Inflammatory macrophage (primary cell): ENCODE results near the gene PPP2R5A.
A peak's percentile ranks its signal among the peaks of the same experiment; 100 is the strongest.
"Not testable (repeated sequence)": the region's sequence is repeated elsewhere in the genome, so short reads cannot be mapped to it uniquely, and the experiment has no call there.

Experiments used
- DNase-seq, 2 donors: peaks; one replicate each; pipeline ENCODE4 v3.0.0-alpha.2; 2020 to 2022

The PPP2R5A gene

DNA sequence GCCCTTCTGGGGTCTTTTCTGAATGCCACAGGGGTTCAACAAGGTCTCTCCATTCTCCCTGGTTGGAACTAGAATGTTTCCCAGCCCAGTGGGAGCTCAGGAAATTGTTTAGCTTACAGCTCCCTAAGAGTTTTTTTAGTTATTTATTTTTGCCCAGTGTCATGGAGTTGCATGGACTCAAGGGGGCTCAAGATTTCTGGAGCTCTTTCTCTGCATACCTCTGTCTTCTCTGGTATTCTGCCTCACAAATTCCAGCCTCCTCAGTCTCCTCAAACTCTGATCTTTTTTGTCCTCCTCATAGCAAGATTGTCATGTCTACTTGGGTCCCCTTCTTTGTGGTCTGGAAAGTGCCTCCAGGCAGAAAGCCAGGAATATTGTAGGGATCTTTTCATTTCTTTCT lies 15.9 kb upstream of the PPP2R5A start:
- no peak for DNase-seq

DNA sequence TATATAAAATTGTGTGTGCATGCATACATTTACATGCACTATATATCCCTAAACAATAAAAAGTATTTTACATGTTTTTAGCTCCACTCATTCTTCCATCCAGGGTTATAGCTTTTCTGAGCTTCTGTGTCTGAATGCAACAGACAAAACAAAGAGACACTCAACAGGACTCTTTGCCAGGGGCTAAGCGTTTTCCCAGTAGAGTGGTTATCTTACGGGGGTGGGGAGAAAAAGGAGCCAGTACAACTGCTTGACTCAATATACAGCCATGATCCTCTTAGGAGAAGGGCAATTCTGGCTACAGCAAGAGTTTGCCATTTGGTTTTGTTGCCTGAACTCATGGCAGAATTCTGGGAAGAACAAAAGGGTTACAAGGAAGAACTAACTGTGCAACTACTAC lies 14.6 kb upstream of the PPP2R5A start:
- DNase-seq, result no peak

DNA sequence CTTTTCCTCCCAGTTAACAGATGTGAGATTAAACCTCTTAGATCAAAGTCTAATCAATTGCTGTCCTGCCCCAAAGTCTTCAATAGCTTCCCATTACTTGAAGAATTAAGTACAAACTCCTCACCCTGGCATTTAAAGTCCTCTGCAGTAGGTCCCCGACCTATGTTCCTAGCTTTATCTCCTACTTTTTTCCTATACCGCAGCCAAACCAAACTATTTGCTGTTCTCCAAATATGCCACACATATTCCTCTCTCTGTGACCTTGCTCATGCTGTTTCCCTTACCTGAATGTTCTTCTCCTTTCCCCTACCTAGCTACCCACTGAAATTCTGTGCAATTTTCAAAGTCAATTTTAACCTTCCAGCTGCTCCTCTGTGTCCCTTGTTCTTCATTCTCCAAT lies 14.0 kb upstream of the PPP2R5A start:
- DNase-seq, result no peak

DNA sequence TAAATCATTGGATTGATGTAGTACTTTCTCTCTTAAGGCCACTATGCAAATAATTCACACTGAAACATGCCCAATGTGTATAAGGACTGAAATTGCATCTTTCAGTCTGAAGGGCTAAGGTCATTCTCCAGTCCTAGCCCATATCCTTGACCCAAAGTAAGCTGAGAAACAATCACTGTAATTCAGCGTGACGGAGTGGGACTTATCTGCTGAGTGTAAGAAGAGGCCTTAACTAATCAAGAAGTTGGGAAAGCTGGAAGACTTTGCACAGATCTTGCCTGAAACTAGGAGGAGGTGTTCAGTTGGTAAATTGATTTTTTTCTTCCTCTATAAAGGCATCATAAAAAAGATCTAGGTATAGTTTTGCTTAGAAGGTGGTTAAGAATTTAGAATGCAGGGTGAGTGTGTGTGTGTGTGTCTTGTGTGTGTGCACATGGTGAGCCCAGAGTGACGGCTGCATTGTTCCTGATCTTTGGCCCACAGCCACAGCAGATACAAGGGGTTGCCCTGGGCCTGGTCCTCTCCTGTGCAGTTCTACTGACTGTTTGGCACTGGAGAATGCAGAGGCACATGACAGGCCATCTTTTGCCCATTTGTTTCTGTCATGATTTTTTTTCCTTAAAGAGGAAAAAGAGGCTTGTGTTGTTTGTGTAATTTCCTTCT lies 13.3 kb upstream of the PPP2R5A start:
- no peak for DNase-seq

DNA sequence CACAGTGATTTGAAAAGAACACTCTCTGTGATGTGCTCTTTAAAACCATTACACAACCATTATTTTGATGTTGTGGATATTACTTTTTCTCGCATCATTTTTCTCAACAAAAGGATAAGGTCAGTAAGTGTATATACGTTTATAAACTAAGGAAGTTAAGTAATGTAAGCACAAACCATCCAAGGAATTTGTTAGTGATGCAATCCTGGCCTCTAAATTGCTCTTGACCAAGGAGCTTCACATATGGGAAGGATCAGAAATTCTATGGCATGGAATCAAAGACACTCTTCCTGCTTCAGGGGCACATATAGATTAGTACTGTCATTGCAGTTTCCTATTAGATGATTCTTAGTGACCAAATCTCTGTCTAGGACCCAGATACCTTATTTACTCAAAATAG lies 3.6 kb upstream of the PPP2R5A start:
- DNase-seq, result no peak

DNA sequence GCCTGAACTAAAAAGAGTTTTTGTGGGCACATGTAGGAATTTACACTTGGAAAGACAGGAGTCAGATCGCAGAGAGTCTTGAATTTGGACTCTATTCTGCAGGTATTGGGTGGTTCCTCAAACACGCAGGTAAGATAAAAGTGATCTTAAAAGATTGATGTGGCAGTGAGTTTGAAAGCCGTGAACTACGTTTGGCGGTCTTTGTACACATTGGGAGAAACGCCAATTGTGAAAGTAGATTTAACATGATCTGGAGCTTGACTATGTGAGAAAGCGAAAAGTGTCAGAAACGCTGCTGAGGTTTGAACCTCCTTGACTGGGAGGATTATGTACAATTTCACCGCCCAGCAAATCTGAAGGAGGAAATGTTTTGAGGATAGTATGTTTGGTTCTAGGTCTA lies 1.5 kb upstream of the PPP2R5A start:
- DNase-seq, result no peak

DNA sequence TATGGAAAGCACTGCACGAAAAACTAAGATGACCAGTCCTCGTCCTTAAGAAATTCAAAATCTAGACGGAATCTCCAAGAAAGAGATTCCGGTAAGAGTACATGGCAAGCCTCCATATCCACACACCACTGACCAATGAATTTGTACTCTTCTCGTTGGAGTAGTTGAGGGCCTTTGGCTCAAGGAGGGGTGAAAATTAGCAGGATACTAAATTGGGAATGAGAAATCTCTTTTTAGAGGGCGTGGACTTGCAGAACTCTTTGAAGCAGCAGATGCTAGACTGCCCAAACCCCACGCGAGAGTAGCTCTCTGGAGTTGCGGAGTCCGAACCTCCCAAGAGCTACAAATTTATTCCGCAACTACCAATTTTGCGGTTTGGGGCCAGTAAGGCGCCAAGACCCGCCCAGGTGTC lies 872 bp upstream of the PPP2R5A start:
- DNase-seq, result peak; percentile 21 to 34

DNA sequence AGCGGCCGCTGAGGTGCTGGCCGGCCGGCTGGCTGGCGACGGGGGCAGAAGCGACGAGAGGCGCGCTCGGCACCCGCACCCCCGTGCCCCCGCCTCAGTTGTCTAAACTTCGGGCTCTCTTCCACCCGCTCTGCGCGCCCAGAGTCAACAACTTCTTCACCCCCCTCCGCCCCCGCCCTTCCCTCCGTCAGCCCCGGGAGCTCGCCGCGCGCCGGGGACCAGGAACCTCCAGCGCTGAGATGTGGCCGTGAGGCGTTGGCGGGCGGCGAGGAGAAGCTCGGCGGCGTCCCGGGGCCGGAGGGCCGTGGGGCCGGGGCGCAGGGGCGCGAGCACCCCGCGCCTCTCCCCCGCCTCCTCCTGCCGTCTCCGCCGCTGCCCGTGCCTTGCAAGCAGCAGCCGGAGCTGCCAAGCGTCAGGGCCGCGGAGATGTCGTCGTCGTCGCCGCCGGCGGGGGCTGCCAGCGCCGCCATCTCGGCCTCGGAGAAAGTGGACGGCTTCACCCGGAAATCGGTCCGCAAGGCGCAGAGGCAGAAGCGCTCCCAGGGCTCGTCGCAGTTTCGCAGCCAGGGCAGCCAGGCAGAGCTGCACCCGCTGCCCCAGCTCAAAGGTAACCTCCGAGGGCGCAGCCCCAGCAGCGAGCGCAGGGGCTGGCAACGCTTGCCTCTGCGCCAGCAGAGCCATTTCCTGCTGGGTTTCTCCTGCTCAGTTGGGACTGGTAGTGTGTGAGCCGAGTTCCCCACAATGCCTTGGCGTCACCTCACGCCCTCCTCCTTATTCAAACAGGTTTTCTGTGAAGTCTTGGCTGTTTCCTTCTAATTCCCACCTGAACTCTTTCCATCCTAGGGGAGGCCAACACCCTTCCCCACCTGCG lies 710 bp downstream of the PPP2R5A start:
- DNase-seq, result peak; percentile 60 to 82

DNA sequence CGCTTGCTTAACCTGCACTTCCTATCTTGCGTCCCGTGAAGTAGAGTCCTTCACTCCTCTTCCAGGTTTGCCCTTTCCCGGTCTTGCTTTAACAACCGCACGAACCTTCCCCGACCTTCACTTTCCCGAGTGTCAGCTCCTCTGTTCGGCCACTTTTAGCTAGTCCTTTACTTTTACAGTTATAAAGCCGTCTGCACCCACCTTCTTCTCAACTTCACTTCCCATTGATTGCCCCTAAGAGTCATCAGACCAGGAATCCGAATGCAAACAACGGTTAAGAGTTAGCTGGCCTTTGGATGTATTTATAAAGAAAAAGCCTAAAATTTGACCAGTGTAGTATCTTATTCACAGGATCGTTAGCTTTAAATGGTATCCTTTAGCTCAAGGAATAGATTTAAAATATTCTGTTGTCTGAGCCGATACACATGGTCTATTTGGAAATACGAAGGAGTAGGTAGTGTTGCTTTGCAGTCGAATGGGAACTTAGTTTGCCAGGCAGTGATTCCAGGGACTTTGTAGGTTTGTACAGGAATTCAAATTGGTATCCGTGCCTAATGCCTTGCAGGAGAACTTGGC lies 1.4 kb downstream of the PPP2R5A start:
- DNase-seq, result peak; percentile 18 to 22

DNA sequence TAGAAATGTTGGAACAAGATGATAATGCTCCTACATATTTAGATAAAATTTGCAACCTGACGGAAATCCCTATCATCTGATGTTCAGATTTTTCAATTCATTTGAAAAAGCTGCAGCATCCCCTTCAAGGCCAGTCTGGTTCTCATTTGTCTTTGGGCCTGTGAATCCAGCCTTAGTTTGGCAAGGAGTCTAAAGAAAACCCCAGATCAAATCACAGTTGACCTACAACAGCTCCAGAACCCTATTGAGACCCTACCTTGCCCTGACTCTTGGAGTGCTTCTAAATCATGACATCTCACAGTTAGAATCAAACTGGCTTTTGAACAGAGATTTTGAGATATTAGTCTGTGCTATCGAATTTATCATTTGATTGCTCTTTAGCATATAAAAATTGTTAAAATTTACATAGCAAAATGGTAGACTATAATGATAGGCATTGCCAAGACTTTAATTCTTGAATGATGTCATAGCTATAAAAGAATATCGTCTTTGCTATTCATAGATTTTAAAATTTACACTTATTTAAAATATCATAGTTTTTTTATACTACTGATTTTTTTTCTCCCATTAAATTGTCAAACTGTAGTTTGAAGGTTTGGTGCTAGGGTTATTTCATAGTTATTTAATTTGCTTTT lies 2.2 kb downstream of the PPP2R5A start:
- no peak for DNase-seq

DNA sequence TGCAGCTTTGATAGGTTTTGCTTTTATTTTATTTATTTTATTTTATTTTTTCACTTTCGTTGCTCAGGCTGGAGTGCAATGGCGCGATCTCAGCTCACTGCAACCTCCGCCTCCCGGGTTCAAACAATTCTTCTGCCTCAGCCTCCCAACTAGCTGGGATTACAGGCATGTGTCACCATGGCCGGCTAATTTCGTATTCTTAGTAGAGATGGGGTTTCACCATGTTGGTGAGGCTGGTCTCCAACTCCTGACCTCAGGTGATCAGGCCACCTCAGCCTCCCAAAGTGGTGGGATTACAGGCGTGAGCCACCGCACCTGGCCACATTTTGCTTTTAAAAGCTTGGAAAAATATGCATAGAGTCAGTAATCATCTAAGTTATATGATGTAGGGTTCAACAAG lies 2.8 kb downstream of the PPP2R5A start:
- not testable (repeated sequence) for DNase-seq

DNA sequence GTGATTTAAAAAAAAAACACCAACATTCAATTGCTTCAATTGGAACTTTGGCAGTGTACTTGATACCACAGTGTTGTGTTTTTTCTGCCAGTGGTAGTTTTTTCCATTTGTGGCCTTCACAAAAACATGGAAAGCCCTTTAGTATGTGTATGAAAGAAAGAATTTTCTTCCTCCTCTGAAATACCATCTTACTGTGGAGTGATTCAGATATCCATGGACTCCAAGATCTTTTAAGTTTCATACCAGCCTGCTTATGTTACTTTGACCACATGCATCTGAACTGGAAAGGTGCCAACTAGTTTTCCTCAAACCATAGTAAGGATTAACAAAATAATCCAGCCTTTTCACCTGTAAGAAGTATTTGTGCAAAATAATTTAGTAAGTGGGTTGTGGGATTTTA lies 3.4 kb downstream of the PPP2R5A start:
- no peak for DNase-seq

DNA sequence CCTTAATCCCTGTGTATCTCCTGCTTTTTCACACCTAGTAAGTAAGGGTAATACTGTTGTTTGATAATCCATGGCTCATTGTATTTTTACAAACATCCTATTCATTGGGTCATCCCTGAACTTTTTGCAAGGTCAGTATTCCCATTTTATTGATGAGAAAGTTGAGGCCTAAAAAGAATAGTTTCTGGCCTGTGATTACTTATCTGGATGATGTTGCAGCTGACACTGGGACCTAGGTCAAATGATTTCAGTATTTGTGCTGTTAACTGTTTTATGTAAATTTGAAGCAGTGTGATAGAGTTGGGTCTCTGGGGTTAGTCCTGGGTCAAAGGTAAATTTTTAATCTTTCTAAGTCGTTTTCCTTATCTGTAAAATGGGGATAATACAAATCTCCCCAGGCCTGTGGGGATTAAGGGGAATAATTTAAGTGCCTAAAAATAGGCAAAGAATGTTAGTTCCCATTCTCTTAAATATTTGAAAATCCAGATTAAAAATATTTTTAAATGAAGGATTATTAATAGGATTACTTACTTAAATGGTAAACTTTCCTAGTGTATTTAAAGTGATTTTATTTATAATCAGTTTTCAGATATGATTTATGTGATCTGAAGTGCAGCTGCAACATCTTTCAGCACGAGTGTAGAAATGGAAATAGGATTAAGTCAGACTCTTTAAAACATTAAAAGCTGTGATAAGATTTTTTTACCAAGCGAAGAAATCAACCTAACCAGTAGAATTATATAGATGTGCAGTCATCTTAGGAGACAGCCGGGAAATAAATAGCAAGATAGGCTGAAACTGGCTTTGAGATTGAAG lies 4.3 kb downstream of the PPP2R5A start:
- no peak for DNase-seq

DNA sequence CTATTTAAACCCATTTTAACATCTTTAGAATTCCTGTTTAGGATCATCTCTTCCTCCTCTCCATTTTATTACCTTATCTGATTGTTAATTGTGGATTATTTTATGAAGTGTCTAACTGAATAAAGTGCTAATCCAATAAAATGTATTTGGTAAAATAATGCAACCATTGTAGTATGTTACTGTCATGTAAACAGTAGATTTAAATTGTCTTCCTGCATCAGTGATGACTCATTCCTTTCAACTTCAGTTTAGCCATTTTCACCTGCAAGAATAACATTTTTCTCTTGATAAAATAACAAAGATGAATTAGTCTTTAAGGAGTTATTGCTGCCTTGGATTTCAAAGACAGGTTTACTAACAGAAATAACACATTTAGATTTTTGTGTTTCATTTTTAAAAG lies 5.4 kb downstream of the PPP2R5A start:
- DNase-seq, result no peak

DNA sequence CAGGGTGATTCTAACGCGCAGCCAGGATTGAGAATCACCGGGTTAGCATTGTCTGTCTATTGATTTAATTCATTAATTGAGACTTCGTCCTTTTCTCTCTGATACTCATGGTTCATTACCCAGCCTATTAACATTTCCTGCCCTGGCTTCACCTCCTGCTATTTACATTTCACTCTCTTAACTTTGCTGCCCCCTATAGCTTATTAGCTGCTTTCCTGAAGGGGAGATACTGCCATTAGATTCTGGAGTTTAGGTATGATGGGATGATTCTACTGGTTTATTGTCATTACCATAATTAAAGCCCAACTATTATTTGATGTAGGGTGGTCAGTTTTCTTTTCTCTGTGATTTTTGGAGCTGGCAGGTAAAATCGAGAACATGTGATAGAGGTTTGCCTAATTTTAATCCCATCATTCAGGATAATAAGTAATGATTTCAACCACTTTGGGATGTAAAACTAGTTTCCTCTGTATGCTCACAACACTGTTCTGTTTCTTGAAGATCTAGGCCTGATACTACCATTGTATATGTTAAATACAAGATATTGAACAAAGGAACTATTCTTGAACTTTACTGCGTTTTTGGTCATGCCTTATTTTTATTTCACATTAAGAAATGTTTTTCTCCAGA lies 6.4 kb downstream of the PPP2R5A start:
- peak; percentile 49 to 60 for DNase-seq

DNA sequence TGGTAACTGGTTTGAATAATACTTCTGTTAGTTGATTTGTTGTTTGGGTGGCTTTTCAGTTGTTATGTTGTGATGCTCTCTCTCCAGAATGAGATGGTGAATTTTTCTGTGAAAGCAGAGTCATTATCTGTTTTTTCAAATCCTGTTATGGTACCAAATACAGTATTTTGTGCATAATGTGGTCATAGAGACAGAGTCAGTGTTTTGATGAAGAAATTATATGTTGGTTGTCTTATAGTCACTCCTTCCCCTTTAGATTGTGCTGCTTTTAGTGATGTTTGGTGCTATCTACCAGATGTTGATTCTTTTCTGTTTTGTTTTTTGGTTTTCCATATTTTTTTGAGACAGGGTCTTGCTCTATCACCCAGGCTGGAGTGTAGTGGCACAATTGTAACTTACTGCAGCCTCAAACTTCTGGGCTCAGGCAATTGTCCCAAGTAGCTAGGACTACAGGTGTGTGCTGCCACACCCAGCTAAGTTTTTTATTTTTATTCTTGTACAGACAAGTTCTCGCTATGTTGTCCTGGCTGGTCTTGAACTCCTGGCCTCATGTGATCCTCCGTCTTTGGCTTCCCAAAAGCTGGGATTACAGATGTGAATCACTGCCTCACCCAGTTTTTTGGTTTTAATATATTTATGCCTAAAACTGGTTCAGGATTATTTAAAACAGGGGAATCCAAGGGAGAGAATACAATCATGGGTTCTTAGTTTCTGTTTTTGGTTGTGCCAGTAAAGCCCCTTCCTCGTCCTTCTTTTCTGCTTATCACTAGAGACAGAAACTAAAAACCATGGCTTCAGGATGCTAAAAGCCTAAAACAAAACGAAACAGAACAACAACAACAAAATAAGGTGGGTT lies 7.3 kb downstream of the PPP2R5A start:
- DNase-seq, result no peak

DNA sequence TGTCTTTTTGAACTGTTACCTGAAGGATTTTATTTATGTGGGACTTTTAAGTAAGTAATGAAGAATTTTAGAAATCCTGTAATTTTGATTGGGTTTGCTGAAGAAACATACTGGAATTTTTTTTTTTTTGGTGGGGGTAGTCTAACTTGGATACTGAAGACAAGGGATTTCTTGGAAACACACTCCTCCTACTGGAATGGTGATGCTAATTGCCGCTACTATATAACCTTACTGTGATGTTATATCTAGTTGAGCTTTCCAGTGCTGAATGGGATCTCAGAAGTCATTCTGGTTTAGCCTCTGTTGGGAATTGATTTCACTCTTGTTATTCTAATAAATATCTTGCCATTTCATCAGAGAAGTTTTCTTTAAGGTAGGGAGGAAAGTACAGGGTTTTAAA lies 8.4 kb downstream of the PPP2R5A start:
- DNase-seq, result no peak

DNA sequence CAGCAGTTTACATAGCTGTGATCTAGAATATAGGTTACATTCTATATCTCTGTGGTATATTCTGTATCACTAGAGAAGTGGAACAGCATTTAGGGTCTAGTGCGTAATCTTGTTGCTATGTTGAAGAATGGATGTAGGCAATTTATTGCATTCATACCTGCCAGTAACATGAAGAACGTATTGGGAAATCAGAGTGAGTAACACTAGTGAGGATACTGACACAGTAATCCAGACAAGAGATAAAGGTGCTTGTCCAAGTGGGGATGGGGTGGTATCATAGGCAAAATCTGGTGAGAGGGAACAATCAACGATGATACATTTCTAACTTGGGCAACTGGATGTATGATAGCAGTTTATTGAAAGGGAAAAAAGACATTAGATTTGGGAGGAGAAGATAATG lies 9.8 kb downstream of the PPP2R5A start:
- no peak for DNase-seq

DNA sequence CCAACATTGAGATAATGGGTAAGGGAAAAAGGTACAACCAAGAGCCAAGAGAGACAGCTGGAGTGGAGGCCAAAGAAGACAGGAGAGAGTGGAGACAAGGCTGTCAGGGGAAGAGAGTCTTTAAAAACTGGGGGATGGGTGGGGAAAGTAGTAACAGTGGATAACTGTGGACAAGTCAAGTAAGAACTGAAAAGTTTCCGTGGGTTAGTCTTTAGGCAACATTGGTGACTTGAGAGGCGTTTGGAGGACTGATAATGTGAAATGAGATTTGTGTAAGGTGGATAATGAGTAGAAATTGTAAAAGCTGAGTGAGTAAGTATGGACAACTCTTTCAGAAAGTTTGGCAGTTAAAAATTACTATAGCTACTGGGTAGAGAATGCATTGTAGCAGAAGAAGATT lies 10.4 kb downstream of the PPP2R5A start:
- DNase-seq, result no peak

DNA sequence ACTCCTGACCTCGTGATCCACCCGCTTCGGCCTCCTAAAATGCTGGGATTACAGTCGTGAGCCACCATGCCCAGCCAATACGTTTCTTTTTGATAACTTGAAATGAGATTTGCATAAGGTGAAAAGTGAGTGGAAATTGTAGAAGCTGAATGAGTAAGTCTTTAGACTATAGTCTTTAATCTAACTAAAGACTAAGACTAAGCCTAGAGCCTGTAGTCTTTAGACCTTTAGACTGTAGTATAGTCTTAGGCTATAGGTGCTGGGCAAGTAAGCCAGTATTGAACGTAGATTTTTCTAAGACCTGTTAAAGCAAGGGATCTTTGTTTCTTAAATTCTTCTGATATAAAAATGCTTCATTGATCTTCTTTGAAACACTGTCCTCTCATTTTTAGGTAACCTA lies 12.1 kb downstream of the PPP2R5A start:
- DNase-seq, result no peak

DNA sequence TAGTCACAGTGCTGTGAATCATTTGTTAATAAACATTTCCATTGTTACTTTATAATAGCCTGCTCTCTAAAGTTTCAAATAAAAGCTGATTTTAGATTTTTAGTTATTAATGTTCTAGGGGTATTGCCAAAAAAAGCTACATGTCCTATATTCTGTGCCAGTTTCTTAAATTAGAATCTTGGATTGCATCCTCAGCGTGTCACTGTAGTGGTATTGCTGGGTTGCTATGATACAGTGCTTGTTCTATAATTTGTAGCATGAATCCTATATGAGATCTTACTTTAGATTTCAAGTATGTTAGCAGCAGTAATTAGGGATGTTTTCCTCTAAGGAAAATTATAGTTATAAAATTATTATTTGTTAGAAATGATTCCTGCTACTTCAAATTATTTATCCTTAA lies 16.4 kb downstream of the PPP2R5A start:
- DNase-seq, result no peak
